Measurements from ENCODE around the gene GRM7. TPM values are rescaled to one million over a fixed set of nuclear protein-coding genes. Genes with fewer than 3 reads are reported as not detected.

The GRM7 gene
- total RNA-seq, 1 donor from 2014 or later, result 9.9 TPM

- Mint-ChIP-seq H3K9me3 (no peaks in the 10 kb centered on the region), H3K36me3 (no peaks in the 10 kb centered on the region), H3K27ac (no peak overlapping the region), H3K27me3 (peaks cover 3% of the 10 kb centered on the region), H3K4me3 (no peak overlapping the region), H3K4me1 (ENCODE audit: unreplicated experiment) (no peaks in the 10 kb centered on the region)
- DNase-seq (ENCODE audit: extremely low spot score, unreplicated experiment), result no peak
- TF ChIP-seq CTCF (conservative IDR thresholded peaks at IDR 0.05), result no peak
These were observed 806.9 kb downstream of the GRM7 start for GRCh38 chr3:7667774-7668173.

- peaks cover 3% of the 10 kb centered on the region for H3K27me3 Mint-ChIP-seq
- H3K4me1 Mint-ChIP-seq (ENCODE audit: unreplicated experiment), result no peaks in the 10 kb centered on the region
- no peaks in the 10 kb centered on the region for H3K36me3 Mint-ChIP-seq
- no peaks in the 10 kb centered on the region for H3K9me3 Mint-ChIP-seq
- no peak for TF ChIP-seq CTCF (conservative IDR thresholded peaks at IDR 0.05)
- no peak overlapping the region for H3K4me3 Mint-ChIP-seq
- DNase-seq (ENCODE audit: extremely low spot score, unreplicated experiment), result no peak
- H3K27ac Mint-ChIP-seq, result no peak overlapping the region
These were observed 808.7 kb downstream of the GRM7 start for GRCh38 chr3:7669641-7670040.

GRCh38 chr3:7678521-7678920 is 817.6 kb downstream of the GRM7 start:
- TF ChIP-seq CTCF (conservative IDR thresholded peaks at IDR 0.05), result no peak
- H3K9me3 Mint-ChIP-seq, result no peaks in the 10 kb centered on the region
- H3K4me1 Mint-ChIP-seq (ENCODE audit: unreplicated experiment), result no peaks in the 10 kb centered on the region
- H3K27me3 Mint-ChIP-seq, result no peaks in the 10 kb centered on the region
- H3K36me3 Mint-ChIP-seq, result no peaks in the 10 kb centered on the region
- no peak overlapping the region for H3K4me3 Mint-ChIP-seq
- DNase-seq (ENCODE audit: extremely low spot score, unreplicated experiment), result no peak
- no peak overlapping the region for H3K27ac Mint-ChIP-seq

GRCh38 chr3:7682822-7683229 is 821.9 kb downstream of the GRM7 start:
- no peak for DNase-seq (ENCODE audit: extremely low spot score, unreplicated experiment)
- no peak overlapping the region for H3K27ac Mint-ChIP-seq
- no peak overlapping the region for H3K4me3 Mint-ChIP-seq
- no peaks in the 10 kb centered on the region for H3K27me3 Mint-ChIP-seq
- H3K9me3 Mint-ChIP-seq, result no peaks in the 10 kb centered on the region
- no peaks in the 10 kb centered on the region for H3K4me1 Mint-ChIP-seq (ENCODE audit: unreplicated experiment)
- TF ChIP-seq CTCF (conservative IDR thresholded peaks at IDR 0.05), result no peak
- no peaks in the 10 kb centered on the region for H3K36me3 Mint-ChIP-seq

GRCh38 chr3:7683426-7683825 is 822.5 kb downstream of the GRM7 start:
- Mint-ChIP-seq H3K9me3 (no peaks in the 10 kb centered on the region), H3K4me3 (no peak overlapping the region), H3K27ac (no peak overlapping the region), H3K4me1 (ENCODE audit: unreplicated experiment) (no peaks in the 10 kb centered on the region), H3K36me3 (no peaks in the 10 kb centered on the region), H3K27me3 (no peaks in the 10 kb centered on the region)
- DNase-seq (ENCODE audit: extremely low spot score, unreplicated experiment), result no peak
- TF ChIP-seq CTCF (conservative IDR thresholded peaks at IDR 0.05), result no peak

- Mint-ChIP-seq H3K9me3 (no peaks in the 10 kb centered on the region), H3K4me3 (no peak overlapping the region), H3K27ac (no peak overlapping the region), H3K36me3 (no peaks in the 10 kb centered on the region), H3K4me1 (ENCODE audit: unreplicated experiment) (no peaks in the 10 kb centered on the region), H3K27me3 (no peaks in the 10 kb centered on the region)
- DNase-seq (ENCODE audit: extremely low spot score, unreplicated experiment), result no peak
- no peak for TF ChIP-seq CTCF (conservative IDR thresholded peaks at IDR 0.05)
These were observed 823.3 kb downstream of the GRM7 start for GRCh38 chr3:7684182-7684715.
